ENCODE data around the gene TNS2. TPM values are rescaled to one million over a fixed set of nuclear protein-coding genes. Genes with fewer than 3 reads are reported as not detected.

The TNS2 gene
- total RNA-seq, 1 experiment from 2014 or later, result 3.4 TPM

- intact Hi-C loops (cut with micrococcal nuclease; ENCODE audit: unreplicated experiment), result no loop called here
- peaks cover 8% of the 10 kb centered on the region for H3K36me3 ChIP-seq (ENCODE audit: insufficient read depth, low read length, poor library complexity, severe bottlenecking)
- H3K27me3 ChIP-seq (replicated peaks; ENCODE audit: insufficient read depth, low read depth, low read length, poor library complexity), result no peaks in the 10 kb centered on the region
- no peak overlapping the region for H3K27ac ChIP-seq (ENCODE audit: low read depth, low read length, poor library complexity, severe bottlenecking)
- POLR2A ChIA-PET (ENCODE audit: low non-redundant PET), result no interaction called here
- TF ChIP-seq EZH2 (IDR thresholded peaks at IDR 0.05; ENCODE audit: borderline replicate concordance, low read depth, low read length, poor library complexity, severe bottlenecking), result no peak
- CTCF ChIA-PET, result no interaction called here
- no peak for DNase-seq (ENCODE audit: low spot score)
- H3K4me3 ChIP-seq (ENCODE audit: low read depth, low read length, poor library complexity, severe bottlenecking), result no peak overlapping the region
- no TSS peak for BruUV-seq (replicated peaks)
- no peaks in the 10 kb centered on the region for H3K9me3 ChIP-seq (ENCODE audit: low read depth, low read length, poor library complexity, severe bottlenecking)
- H3K4me1 ChIP-seq (ENCODE audit: insufficient read depth, low read length, poor library complexity, severe bottlenecking), result no peaks in the 10 kb centered on the region
These were observed 10.9 kb downstream of the TNS2 start for GRCh38 chr12:53060721-53061276.

- no TSS peak for BruUV-seq (replicated peaks)
- H3K36me3 ChIP-seq (ENCODE audit: insufficient read depth, low read length, poor library complexity, severe bottlenecking), result peaks cover 13% of the 10 kb centered on the region
- ChIA-PET CTCF (no interaction called here), POLR2A (ENCODE audit: low non-redundant PET) (no interaction called here)
- intact Hi-C loops (cut with micrococcal nuclease; ENCODE audit: unreplicated experiment), result no loop called here
- no peak overlapping the region for H3K4me3 ChIP-seq (ENCODE audit: low read depth, low read length, poor library complexity, severe bottlenecking)
- no peaks in the 10 kb centered on the region for H3K4me1 ChIP-seq (ENCODE audit: insufficient read depth, low read length, poor library complexity, severe bottlenecking)
- no peaks in the 10 kb centered on the region for H3K9me3 ChIP-seq (ENCODE audit: low read depth, low read length, poor library complexity, severe bottlenecking)
- no peak for TF ChIP-seq EZH2 (IDR thresholded peaks at IDR 0.05; ENCODE audit: borderline replicate concordance, low read depth, low read length, poor library complexity, severe bottlenecking)
- peak; percentile 40 for TF ChIP-seq CTCF (conservative IDR thresholded peaks at IDR 0.05; ENCODE audit: low read depth, low read length)
- no peak for DNase-seq (ENCODE audit: low spot score)
- H3K27me3 ChIP-seq (replicated peaks; ENCODE audit: insufficient read depth, low read depth, low read length, poor library complexity), result no peaks in the 10 kb centered on the region
- no peak overlapping the region for H3K27ac ChIP-seq (ENCODE audit: low read depth, low read length, poor library complexity, severe bottlenecking)
These were observed 11.6 kb downstream of the TNS2 start for GRCh38 chr12:53061404-53062010.

GRCh38 chr12:53062011-53062961, 12.4 kb downstream of the TNS2 start:
- H3K27me3 ChIP-seq (replicated peaks; ENCODE audit: insufficient read depth, low read depth, low read length, poor library complexity), result no peaks in the 10 kb centered on the region
- DNase-seq (ENCODE audit: low spot score), result no peak
- no peaks in the 10 kb centered on the region for H3K9me3 ChIP-seq (ENCODE audit: low read depth, low read length, poor library complexity, severe bottlenecking)
- no peak for TF ChIP-seq EZH2 (IDR thresholded peaks at IDR 0.05; ENCODE audit: borderline replicate concordance, low read depth, low read length, poor library complexity, severe bottlenecking)
- H3K4me1 ChIP-seq (ENCODE audit: insufficient read depth, low read length, poor library complexity, severe bottlenecking), result no peaks in the 10 kb centered on the region
- POLR2A ChIA-PET (ENCODE audit: low non-redundant PET), result no interaction called here
- H3K36me3 ChIP-seq (ENCODE audit: insufficient read depth, low read length, poor library complexity, severe bottlenecking), result peaks cover 13% of the 10 kb centered on the region
- H3K27ac ChIP-seq (ENCODE audit: low read depth, low read length, poor library complexity, severe bottlenecking), result no peak overlapping the region
- CTCF ChIA-PET, result no interaction called here
- no TSS peak for BruUV-seq (replicated peaks)
- no peak overlapping the region for H3K4me3 ChIP-seq (ENCODE audit: low read depth, low read length, poor library complexity, severe bottlenecking)
- intact Hi-C loops (cut with micrococcal nuclease; ENCODE audit: unreplicated experiment), result no loop called here

All from A673 (cell line).